ENCODE measurements around the gene LUZP1. TPM values are rescaled to one million over a fixed set of nuclear protein-coding genes. Genes with fewer than 3 reads are reported as not detected.
A peak's percentile ranks its signal among the peaks of the same experiment; 100 is the strongest.

The LUZP1 gene
- total and polyA plus RNA-seq, 2 experiments from 2014 or later, result 45.7 to 152 TPM

- H4K20me1 ChIP-seq (replicated peaks; ENCODE audit: insufficient read depth), result peaks cover 75% of the 10 kb centered on the region
- H3K9me2 ChIP-seq (ENCODE audit: insufficient read depth), result no peaks in the 10 kb centered on the region
- no peaks in the 10 kb centered on the region for H3K36me3 ChIP-seq (ENCODE audit: insufficient read depth)
- H3K79me2 ChIP-seq (replicated peaks; ENCODE audit: insufficient read depth), result peaks cover 93% of the 10 kb centered on the region
- H3K27ac Mint-ChIP-seq, result no peak overlapping the region
- ATAC-seq (no peak), DNase-seq (ENCODE audit: low spot score) (no peak)
- H3K4me3 Mint-ChIP-seq, result no peak overlapping the region
- H2AFZ ChIP-seq, result no peak overlapping the region
- no peak for TF ChIP-seq ZNF331 (CRISPR knock-in tag; IDR thresholded peaks at IDR 0.05; ENCODE audit: low read depth)
- no peak for TF ChIP-seq REST (IDR thresholded peaks at IDR 0.05; ENCODE audit: unreplicated experiment)
- TF ChIP-seq STAT1 (IDR thresholded peaks at IDR 0.05; ENCODE audit: unreplicated experiment), result no peak
- no peak for TF ChIP-seq JUNB (IDR thresholded peaks at IDR 0.05; ENCODE audit: unreplicated experiment)
- no peak for TF ChIP-seq ZNF114 (CRISPR knock-in tag; IDR thresholded peaks at IDR 0.05)
- TF ChIP-seq NANOG (IDR thresholded peaks at IDR 0.05; ENCODE audit: borderline replicate concordance), result no peak
- no peak for TF ChIP-seq CTCF (conservative IDR thresholded peaks at IDR 0.05; ENCODE audit: low read depth in 2 of 2)
- no peak overlapping the region; the same call in 1 of the 2 replicates for H3K4me2 ChIP-seq
- H3K27me3 ChIP-seq (ENCODE audit: insufficient read depth), result no peaks in the 10 kb centered on the region
- no peak overlapping the region for H3K27ac ChIP-seq (ENCODE audit: low read depth)
- peaks cover 36% of the 10 kb centered on the region for H3K4me1 ChIP-seq (ENCODE audit: insufficient read depth)
- H3K9me3 Mint-ChIP-seq, result no peaks in the 10 kb centered on the region
- no peak overlapping the region for H3K4me3 ChIP-seq
- H3K36me3 Mint-ChIP-seq (ENCODE audit: low read depth), result no peaks in the 10 kb centered on the region
- no peaks in the 10 kb centered on the region for H3F3A ChIP-seq (replicated peaks; ENCODE audit: low read depth)
- peaks cover 29% of the 10 kb centered on the region for H3K4me1 Mint-ChIP-seq
- H3K27me3 Mint-ChIP-seq (ENCODE audit: insufficient read depth, low read depth, poor library complexity), result peaks cover 8% of the 10 kb centered on the region
Measured at GRCh38 chr1:23163395-23163794, 5.3 kb downstream of the LUZP1 start.

GRCh38 chr1:23159963-23160877 lies 8.4 kb downstream of the LUZP1 start:
- Histone ChIP-seq H3K27me3 (ENCODE audit: insufficient read depth) (no peaks in the 10 kb centered on the region), H3K36me3 (ENCODE audit: insufficient read depth) (no peaks in the 10 kb centered on the region), H3K4me2 (0 out of 2 replicates have a peak overlapping the region, but pooled peaks have one; percentile 14), H3F3A (replicated peaks; ENCODE audit: low read depth) (no peaks in the 10 kb centered on the region), H3K27ac (ENCODE audit: low read depth) (no peak overlapping the region), H3K4me1 (ENCODE audit: insufficient read depth) (peaks cover 37% of the 10 kb centered on the region), H2AFZ (no peak overlapping the region), H3K4me3 (no peak overlapping the region), H3K79me2 (replicated peaks; ENCODE audit: insufficient read depth) (peaks cover 100% of the 10 kb centered on the region), H4K20me1 (replicated peaks; ENCODE audit: insufficient read depth) (peaks cover 71% of the 10 kb centered on the region), H3K9me2 (ENCODE audit: insufficient read depth) (no peaks in the 10 kb centered on the region; the same call in 1 of the 2 replicates)
- ATAC-seq (no peak), DNase-seq (ENCODE audit: low spot score) (no peak)
- Mint-ChIP-seq H3K4me3 (no peak overlapping the region), H3K4me1 (peaks cover 25% of the 10 kb centered on the region), H3K27me3 (ENCODE audit: insufficient read depth, low read depth, poor library complexity) (peaks cover 4% of the 10 kb centered on the region), H3K9me3 (no peaks in the 10 kb centered on the region), H3K36me3 (ENCODE audit: low read depth) (0 out of 3 replicates have a peak, but pooled peaks cover 3% of the 10 kb centered on the region), H3K27ac (no peak overlapping the region)
- no peak for TF ChIP-seq ZNF462 (CRISPR knock-in tag; IDR thresholded peaks at IDR 0.05)
- no peak for TF ChIP-seq STAT1 (IDR thresholded peaks at IDR 0.05; ENCODE audit: unreplicated experiment)
- TF ChIP-seq CREB1 (CRISPR knock-in tag; IDR thresholded peaks at IDR 0.05; ENCODE audit: low read depth), result no peak

Data from GM23338 (cell line).